ENCODE data around the gene ASPHD2.

The ASPHD2 gene

GRCh38 chr22:26494506-26494905, 65.4 kb downstream of the ASPHD2 start:
- Histone ChIP-seq H3K9me3 (ENCODE audit: control insufficient read depth, low read length) (no peaks in the 10 kb centered on the region), H3K4me1 (ENCODE audit: control insufficient read depth, insufficient read depth, low read length, poor library complexity, severe bottlenecking) (no peaks in the 10 kb centered on the region), H3K36me3 (ENCODE audit: control insufficient read depth, insufficient read depth, low read length) (peaks cover 86% of the 10 kb centered on the region), H3K27ac (ENCODE audit: insufficient read depth, low read length, poor library complexity, severe bottlenecking) (no peak overlapping the region), H3K4me3 (ENCODE audit: insufficient read depth, low read depth, low read length, poor library complexity, severe bottlenecking) (no peak overlapping the region), H3K27me3 (replicated peaks; ENCODE audit: control insufficient read depth, insufficient read depth, low read length, poor library complexity, severe bottlenecking) (no peaks in the 10 kb centered on the region)
- DNase-seq: no peak
